Muscle layer of duodenum (tissue), 2 donors: ENCODE measurements around the gene CNTNAP2.

Source experiments
- H3K27ac ChIP-seq: one replicate; pipeline ENCODE4 v1.7.0; 2013; ENCODE audit warnings: mild to moderate bottlenecking, low read length
- H3K27me3 ChIP-seq: one replicate; pipeline ENCODE4 v1.7.0; 2013; ENCODE audit warnings: low read depth, mild to moderate bottlenecking, control low read depth, low read length
- H3K36me3 ChIP-seq, 2 donors: one replicate each; pipeline ENCODE4 v1.7.0; 2013; ENCODE audit warnings: low read length in 2 of 2, control low read depth in 1 of 2, mild to moderate bottlenecking in 1 of 2; ENCODE audit not compliant: insufficient read depth in 2 of 2, control insufficient read depth in 1 of 2
- H3K4me1 ChIP-seq, 2 donors: one replicate each; pipeline ENCODE4 v1.7.0; 2013; ENCODE audit warnings: low read length in 2 of 2, mild to moderate bottlenecking in 2 of 2, control low read depth in 1 of 2, moderate library complexity in 1 of 2; ENCODE audit not compliant: insufficient read depth in 2 of 2, control insufficient read depth in 1 of 2
- H3K4me3 ChIP-seq, 2 donors: one replicate each; pipeline ENCODE4 v1.7.0; 2013; ENCODE audit warnings: low read length in 2 of 2, low read depth in 1 of 2, mild to moderate bottlenecking in 1 of 2
- H3K9me3 ChIP-seq, 2 donors: one replicate each; pipeline ENCODE4 v1.7.0; 2013; ENCODE audit warnings: low read length in 2 of 2, control low read depth in 1 of 2, mild to moderate bottlenecking in 1 of 2; ENCODE audit not compliant: control insufficient read depth in 1 of 2
- donor health status: healthy.

Gene CNTNAP2

DNA sequence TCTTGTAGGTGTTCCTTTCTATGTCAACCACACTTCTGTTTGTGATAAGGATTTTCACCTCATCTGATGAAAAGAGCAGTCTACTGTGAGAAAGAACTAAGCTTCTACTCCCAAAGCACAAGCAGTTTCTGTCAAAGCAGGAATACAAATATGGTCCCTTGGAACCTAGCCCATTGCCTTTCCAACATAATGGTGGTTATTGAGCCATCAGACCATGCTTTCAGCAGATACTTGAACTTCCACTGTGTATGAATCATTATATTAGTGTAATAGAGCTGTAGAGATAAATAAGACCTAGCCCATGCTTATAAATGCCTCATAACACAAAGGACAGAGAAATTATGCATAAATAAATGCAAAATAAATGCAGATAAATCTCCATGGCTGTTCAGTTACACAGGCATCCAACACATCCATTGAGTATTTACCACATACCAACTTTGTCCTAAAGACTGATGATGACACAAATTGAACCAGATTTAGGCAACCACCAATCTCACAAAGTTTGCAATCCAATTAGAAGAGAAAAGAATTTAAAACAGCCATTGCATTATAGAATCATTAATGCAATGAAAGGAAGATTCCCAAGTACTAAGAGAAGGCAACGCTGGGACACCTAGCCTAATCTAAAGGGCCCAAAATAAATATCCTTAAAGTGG, 1744.6 kb downstream of the CNTNAP2 start:
- no peaks in the 10 kb centered on the region for H3K27me3 ChIP-seq
- H3K4me1 ChIP-seq, result no peaks in the 10 kb centered on the region

DNA sequence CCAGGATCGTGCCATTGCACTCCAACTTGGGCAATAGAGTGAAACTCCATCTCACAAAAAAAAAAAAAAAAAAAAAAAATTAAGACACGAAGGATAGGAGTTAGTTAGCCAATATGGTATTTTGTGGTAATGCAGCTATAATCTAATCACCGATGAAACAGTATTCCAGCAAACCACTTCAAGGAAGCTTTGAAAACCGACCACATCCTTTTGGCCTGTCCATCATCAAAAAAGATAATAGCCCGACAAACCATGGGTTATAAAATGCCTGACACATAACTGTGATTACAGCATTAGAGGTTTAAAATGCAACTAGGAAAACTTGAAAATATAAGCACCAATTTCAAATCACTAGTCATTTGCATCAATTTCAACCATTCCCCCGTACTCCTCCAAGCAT, 1745.3 kb downstream of the CNTNAP2 start:
- Histone ChIP-seq H3K36me3 (no peaks in the 10 kb centered on the region), H3K27me3 (no peaks in the 10 kb centered on the region), H3K4me3 (no peak overlapping the region)

More for the DNA sequence above, 1744.6 kb downstream of the CNTNAP2 start:
- no peak overlapping the region for H3K4me3 ChIP-seq
- no peaks in the 10 kb centered on the region for H3K36me3 ChIP-seq
- no peaks in the 10 kb centered on the region for H3K9me3 ChIP-seq
- H3K27ac ChIP-seq, result no peak overlapping the region

DNA sequence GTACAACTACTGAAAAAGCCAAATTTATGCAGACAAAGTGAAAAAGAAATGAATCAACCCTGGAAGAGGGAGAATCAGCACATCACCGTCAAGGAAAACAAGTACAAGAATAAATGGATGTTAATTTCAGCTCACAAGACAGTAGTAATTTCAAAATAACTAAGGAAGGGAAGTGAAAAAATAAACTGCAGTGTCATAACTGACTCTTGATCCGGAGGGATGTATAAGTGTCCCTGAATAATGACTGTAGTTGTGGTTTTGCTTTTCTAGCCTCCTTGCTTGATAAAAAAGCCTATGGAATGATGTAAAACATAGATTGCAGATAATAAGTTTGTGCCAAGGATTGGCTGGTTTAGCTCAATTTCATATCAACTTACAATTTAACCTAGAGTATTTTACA, 1752.9 kb downstream of the CNTNAP2 start:
- H3K9me3 ChIP-seq, result no peaks in the 10 kb centered on the region
- H3K27ac ChIP-seq, result no peak overlapping the region

More for the DNA sequence above, 1745.3 kb downstream of the CNTNAP2 start:
- Histone ChIP-seq H3K9me3 (no peaks in the 10 kb centered on the region), H3K27ac (no peak overlapping the region), H3K4me1 (no peaks in the 10 kb centered on the region)

DNA sequence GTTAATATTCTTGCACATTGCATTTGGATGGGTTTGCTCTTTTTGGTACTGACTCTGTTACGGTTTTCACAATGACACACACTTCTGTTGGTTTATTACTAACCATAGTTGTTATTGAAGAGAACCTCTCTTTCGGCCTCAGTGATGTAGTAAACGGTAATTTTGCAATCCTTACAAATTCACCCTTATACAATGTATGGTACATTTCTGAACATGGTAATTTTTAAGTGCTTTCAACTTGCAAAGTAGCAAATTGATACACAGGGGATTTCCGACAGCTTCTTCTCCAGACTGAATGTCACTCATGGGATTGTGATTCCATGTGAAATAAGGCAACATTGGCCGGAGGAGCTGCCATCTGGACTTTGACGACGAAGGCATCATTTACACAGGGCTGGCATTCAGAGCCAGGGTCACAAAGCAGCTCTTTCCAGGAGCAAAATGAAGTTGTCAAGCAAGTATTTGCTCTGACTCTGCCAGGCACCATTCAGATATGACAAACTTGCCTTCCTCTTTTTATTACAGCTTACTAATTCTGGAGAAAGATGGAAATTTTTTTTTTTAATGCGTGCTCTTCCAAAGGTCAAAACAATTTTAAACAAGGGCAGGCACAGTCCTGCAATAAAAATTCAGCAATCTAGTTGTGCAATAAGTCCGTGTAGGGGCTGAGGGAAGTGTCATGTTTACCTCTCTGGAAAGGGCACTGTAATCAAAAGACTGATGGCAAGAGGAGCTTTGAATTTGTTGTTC, 1762.5 kb downstream of the CNTNAP2 start:
- Histone ChIP-seq H3K4me3 (no peak overlapping the region), H3K4me1 (no peaks in the 10 kb centered on the region), H3K27me3 (peaks cover 4% of the 10 kb centered on the region), H3K9me3 (no peaks in the 10 kb centered on the region), H3K27ac (no peak overlapping the region), H3K36me3 (no peaks in the 10 kb centered on the region)

More for the DNA sequence above, 1752.9 kb downstream of the CNTNAP2 start:
- no peaks in the 10 kb centered on the region for H3K27me3 ChIP-seq
- no peak overlapping the region for H3K4me3 ChIP-seq
- H3K36me3 ChIP-seq, result no peaks in the 10 kb centered on the region
- no peaks in the 10 kb centered on the region for H3K4me1 ChIP-seq

DNA sequence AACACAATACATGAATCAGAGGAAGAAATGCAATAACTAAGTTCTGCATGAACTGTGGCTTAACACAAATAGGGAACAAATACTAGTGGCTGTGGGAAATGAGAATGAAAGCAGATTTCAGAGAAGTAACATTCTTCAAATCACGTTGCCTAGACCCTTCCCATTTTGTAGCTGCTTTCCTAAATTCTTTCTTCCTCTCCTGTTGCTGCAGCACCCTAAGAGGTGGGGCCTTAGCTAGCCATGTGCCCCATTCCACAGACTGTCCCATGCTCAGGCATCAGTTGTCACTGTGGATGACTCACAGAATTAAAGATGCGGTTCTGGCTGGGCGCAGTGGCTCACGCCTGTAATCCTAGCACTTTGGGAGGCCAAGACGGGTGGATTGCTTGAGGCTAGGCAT, 1769.3 kb downstream of the CNTNAP2 start:
- Histone ChIP-seq H3K27ac (no peak overlapping the region), H3K27me3 (no peaks in the 10 kb centered on the region), H3K9me3 (no peaks in the 10 kb centered on the region), H3K4me1 (no peaks in the 10 kb centered on the region), H3K36me3 (no peaks in the 10 kb centered on the region), H3K4me3 (no peak overlapping the region)

DNA sequence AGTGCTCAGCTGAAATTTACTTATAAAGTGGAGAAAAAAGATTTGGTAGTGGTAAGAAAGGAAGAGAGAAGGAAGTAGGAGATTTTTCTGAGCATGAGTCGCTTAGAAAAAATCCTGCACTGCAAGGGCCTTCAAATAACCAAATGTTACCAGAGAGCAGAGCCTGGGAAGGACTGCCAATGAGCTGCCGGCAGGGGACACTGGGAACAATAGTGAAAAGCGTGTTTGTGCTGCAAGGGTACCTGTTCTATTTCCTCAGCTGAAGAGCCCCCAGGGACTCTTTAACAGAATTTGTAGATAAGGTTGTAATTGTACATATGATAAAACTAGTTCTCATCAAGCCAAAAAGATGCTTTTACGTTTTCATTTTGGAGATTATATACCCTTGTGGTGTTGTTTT, 1777.7 kb downstream of the CNTNAP2 start:
- no peak overlapping the region for H3K4me3 ChIP-seq
- H3K27ac ChIP-seq, result no peak overlapping the region
- H3K4me1 ChIP-seq, result no peaks in the 10 kb centered on the region
- no peaks in the 10 kb centered on the region for H3K36me3 ChIP-seq
- no peaks in the 10 kb centered on the region for H3K9me3 ChIP-seq
- no peaks in the 10 kb centered on the region for H3K27me3 ChIP-seq

DNA sequence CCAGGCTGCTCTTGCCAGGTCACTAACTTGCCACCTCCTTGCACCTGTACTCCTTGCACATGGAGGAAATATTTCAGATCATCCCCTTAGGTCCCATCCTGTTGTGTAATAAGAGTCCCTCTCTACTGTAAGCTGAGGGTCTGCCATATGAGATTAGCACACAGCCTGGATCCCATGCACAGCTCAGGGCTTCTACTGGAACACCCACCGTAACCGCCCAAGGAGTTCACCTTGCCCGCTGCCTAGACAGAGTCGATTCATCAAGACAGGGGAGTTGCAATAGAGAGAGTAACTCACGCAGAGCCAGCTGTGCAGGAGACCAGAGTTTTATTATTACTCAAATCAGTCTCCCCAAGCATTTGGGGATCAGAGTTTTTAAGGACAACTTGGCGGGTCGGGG, 1779.5 kb downstream of the CNTNAP2 start:
- no peak overlapping the region for H3K27ac ChIP-seq
- H3K4me1 ChIP-seq, result no peaks in the 10 kb centered on the region
- H3K27me3 ChIP-seq, result no peaks in the 10 kb centered on the region
- H3K9me3 ChIP-seq, result no peaks in the 10 kb centered on the region
- H3K4me3 ChIP-seq, result no peak overlapping the region
- no peaks in the 10 kb centered on the region for H3K36me3 ChIP-seq

DNA sequence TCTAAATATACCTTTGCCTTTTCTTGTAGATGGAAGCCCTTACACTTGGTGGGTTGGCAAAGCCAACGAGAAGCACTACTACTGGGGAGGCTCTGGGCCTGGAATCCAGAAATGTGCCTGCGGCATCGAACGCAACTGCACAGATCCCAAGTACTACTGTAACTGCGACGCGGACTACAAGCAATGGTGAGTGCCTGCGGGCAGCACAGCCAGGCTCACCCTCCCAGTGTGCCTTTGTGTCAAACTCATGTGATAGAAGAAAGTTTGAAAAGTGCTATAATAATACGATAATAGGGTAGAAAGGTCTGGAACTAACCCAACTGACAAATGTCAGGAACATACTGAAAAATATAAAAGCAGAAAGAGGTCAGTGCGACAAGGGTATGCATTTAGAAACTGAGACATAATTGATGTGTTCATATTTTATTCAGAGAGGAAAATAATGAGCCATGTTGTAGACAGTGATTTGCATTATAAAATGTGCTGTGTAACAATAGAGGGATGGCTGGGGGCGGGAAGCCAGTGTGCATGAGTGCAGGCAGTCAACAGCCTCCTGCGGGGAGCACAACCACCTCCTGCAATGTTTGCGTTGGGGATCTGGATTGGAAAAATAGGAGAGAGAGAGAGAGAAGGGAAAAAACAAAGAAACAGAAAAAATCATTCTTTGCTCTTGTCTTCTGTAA, 1787.1 kb downstream of the CNTNAP2 start:
- Histone ChIP-seq H3K27me3 (no peaks in the 10 kb centered on the region), H3K27ac (no peak overlapping the region), H3K36me3 (no peaks in the 10 kb centered on the region), H3K4me3 (no peak overlapping the region), H3K4me1 (no peaks in the 10 kb centered on the region), H3K9me3 (no peaks in the 10 kb centered on the region)

DNA sequence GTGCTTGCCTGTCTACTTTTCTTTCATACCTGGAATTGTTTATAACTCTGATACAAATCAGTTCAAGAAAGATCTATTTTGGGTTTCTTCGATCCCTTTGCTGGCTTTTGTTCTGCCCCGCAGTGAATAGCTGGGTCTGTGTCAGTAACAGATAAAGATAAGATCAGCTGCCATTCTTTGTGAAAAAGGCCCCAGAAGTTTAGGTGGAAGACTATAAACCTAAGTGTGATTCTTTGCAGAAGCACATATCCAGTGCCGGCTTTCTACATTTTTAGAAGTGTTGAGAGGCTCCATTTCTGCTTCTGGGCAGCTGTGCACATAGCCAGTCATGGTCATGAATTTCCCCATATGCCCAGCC, 1787.6 kb downstream of the CNTNAP2 start:
- Histone ChIP-seq H3K27me3 (no peaks in the 10 kb centered on the region), H3K9me3 (no peaks in the 10 kb centered on the region), H3K4me3 (no peak overlapping the region), H3K4me1 (no peaks in the 10 kb centered on the region), H3K27ac (no peak overlapping the region), H3K36me3 (no peaks in the 10 kb centered on the region)

DNA sequence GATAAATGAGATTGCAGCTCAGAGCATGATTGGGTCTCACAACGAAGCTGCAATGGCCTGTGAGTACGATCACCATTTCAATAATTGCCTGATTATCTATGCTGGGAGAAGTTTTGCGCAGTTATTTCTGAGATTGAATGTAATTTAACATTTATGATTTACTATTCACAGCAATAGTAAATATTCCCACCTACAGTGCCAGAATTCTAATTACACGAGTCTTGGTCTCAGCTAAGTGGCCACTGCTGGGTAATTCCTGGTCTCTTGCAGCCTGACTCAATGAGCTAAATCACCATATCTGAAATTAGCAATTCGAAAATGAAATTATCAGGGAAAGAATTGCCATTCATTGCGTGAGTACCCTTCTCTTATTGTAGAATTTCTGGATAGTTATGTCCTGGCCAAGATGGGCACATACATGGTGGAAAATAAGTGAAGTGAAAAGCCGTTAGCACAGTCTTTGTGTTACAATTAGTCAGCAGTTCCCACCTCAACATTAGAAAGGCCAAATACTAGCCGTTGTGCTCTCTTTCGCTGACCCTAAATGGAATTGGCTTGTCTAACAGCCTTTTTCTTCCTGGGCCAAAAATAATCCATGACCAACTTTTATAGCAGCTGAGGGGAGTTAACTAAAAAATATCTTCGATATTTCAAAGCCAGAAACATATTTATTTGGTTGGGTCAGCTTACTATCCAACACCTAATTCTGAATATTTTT, 1793.0 kb downstream of the CNTNAP2 start:
- H3K4me3 ChIP-seq, result no peak overlapping the region
- H3K27me3 ChIP-seq, result no peaks in the 10 kb centered on the region
- H3K36me3 ChIP-seq, result no peaks in the 10 kb centered on the region
- no peaks in the 10 kb centered on the region for H3K4me1 ChIP-seq
- no peak overlapping the region for H3K27ac ChIP-seq
- H3K9me3 ChIP-seq, result no peaks in the 10 kb centered on the region

DNA sequence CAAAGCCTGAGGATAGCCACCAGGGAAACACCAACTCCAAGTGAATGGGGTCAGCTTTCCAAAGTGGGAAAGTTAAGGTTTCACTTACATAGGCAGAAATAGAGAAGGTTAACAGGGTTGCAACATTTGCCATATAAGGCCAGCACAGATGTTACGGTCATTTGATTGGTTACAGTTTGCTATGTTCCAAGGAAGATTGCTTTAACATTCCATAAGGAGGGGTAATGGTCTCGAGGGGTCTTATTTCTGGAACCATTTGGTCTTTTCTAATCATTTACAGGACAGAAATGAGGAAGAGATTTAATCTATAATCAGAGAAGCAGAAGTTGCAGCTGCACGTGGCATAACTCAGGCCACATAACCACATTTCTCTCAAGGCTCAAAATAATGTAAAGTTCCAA, 1794.6 kb downstream of the CNTNAP2 start:
- no peak overlapping the region for H3K27ac ChIP-seq

More for the DNA sequence above, 1794.6 kb downstream of the CNTNAP2 start:
- no peaks in the 10 kb centered on the region for H3K36me3 ChIP-seq
- no peaks in the 10 kb centered on the region for H3K9me3 ChIP-seq
- no peaks in the 10 kb centered on the region for H3K4me1 ChIP-seq
- no peaks in the 10 kb centered on the region for H3K27me3 ChIP-seq
- no peak overlapping the region for H3K4me3 ChIP-seq
